WTC11 (cell line): ENCODE measurements around the gene CADM2.

Experiments
- ATF2 ChIP-seq: sonication (generic); formaldehyde crosslinking; IDR thresholded peaks from 2 replicates; pipeline ENCODE4 v1.8.1; 2022; ENCODE audit warnings: low read depth, missing genetic modification reagents, borderline replicate concordance
- CREM ChIP-seq: sonication (generic); formaldehyde crosslinking; IDR thresholded peaks from 2 replicates; pipeline ENCODE4 v1.8.1; 2022; ENCODE audit warnings: mild to moderate bottlenecking, missing genetic modification reagents, moderate library complexity
- CTCF ChIP-seq: fragments of 200-600 bp; IDR thresholded peaks from 2 replicates; pipeline ENCODE4 v1.8.0; 2022; ENCODE audit warnings: antibody characterized with exemption
- ELF4 ChIP-seq: sonication (generic); formaldehyde crosslinking; IDR thresholded peaks from 2 replicates; pipeline ENCODE4 v1.8.1; 2022; ENCODE audit warnings: low read depth, mild to moderate bottlenecking, moderate library complexity, missing genetic modification reagents
- FOXP1 ChIP-seq: sonication (generic); formaldehyde crosslinking; IDR thresholded peaks from 2 replicates; pipeline ENCODE4 v1.8.0; 2022; ENCODE audit warnings: missing genetic modification reagents, mild to moderate bottlenecking, moderate library complexity, borderline replicate concordance
- JUN ChIP-seq: sonication (generic); formaldehyde crosslinking; IDR thresholded peaks from 2 replicates; pipeline ENCODE4 v1.8.0; 2023; ENCODE audit warnings: mild to moderate bottlenecking, missing genetic modification reagents
- MAX ChIP-seq: sonication (generic); formaldehyde crosslinking; IDR thresholded peaks from 2 replicates; pipeline ENCODE4 v1.8.0; 2022; ENCODE audit warnings: mild to moderate bottlenecking, missing genetic modification reagents
- NR1H2 ChIP-seq: sonication (generic); formaldehyde crosslinking; IDR thresholded peaks from 2 replicates; pipeline ENCODE4 v1.9.0; 2021; ENCODE audit warnings: mild to moderate bottlenecking, moderate library complexity, missing genetic modification reagents
- RELA ChIP-seq: sonication (generic); formaldehyde crosslinking; IDR thresholded peaks from 2 replicates; pipeline ENCODE4 v1.8.1; 2022; ENCODE audit warnings: missing genetic modification reagents, mild to moderate bottlenecking, borderline replicate concordance
- SP1 ChIP-seq: sonication (generic); formaldehyde crosslinking; conservative IDR thresholded peaks from 2 replicates; pipeline ENCODE4 v1.8.1; 2022; ENCODE audit warnings: missing genetic modification reagents
- ZBTB43 ChIP-seq: sonication (generic); formaldehyde crosslinking; IDR thresholded peaks from 2 replicates; pipeline ENCODE4 v1.8.1; 2023; ENCODE audit warnings: mild to moderate bottlenecking, missing genetic modification reagents
- ZNF281 ChIP-seq: sonication (generic); formaldehyde crosslinking; IDR thresholded peaks from 2 replicates; pipeline ENCODE4 v1.8.0; 2023; ENCODE audit warnings: mild to moderate bottlenecking, missing genetic modification reagents
- ZNF512 ChIP-seq: sonication (generic); formaldehyde crosslinking; IDR thresholded peaks from 2 replicates; pipeline ENCODE4 v1.8.1; 2022; ENCODE audit warnings: missing genetic modification reagents, borderline replicate concordance

GRCh38 chr3:84978843-84979242 lies 20.1 kb downstream of the CADM2 start:
- TF ChIP-seq MAX (CRISPR knock-in tag): no peak
- TF ChIP-seq CTCF: no peak
- TF ChIP-seq FOXP1: no peak
- TF ChIP-seq SP1 (CRISPR knock-in tag): no peak
- no peak for TF ChIP-seq ZNF512
- no peak for TF ChIP-seq ZBTB43
- TF ChIP-seq NR1H2 (CRISPR knock-in tag): no peak
- TF ChIP-seq ELF4: no peak
- TF ChIP-seq CREM: no peak
- TF ChIP-seq ZNF281 (CRISPR knock-in tag): no peak
- no peak for TF ChIP-seq RELA
- no peak for TF ChIP-seq ATF2 (CRISPR knock-in tag)
- no peak for TF ChIP-seq JUN (CRISPR knock-in tag)
